SK-N-MC (cell line): ENCODE data around the gene TSPAN3.

Experiments used
- DNase-seq: peaks from one replicate; pipeline ENCODE4 v3.0.0-alpha.2; 2011; ENCODE audit warnings: low read depth, low spot score
- H3K27ac ChIP-seq: fragments of 200-600 bp; sonication (generic); 2 replicates; pipeline ENCODE4 v1.5.1; 2016; ENCODE audit warnings: mixed run types
- H3K36me3 ChIP-seq: fragments of 200-600 bp; sonication (generic); 2 replicates; pipeline ENCODE4 v1.6.1; 2017; ENCODE audit warnings: antibody characterized with exemption, low read length, mixed read lengths; ENCODE audit not compliant: insufficient read depth
- H3K4me3 ChIP-seq: fragments of 200-600 bp; sonication (generic); 2 replicates; pipeline ENCODE4 v1.5.1; 2016
- H3K9ac ChIP-seq: fragments of 200-600 bp; sonication (generic); 2 replicates; pipeline ENCODE4 v1.8.0; 2017; ENCODE audit warnings: mixed run types, mixed read lengths; ENCODE audit not compliant: insufficient read length
- H3K9me3 ChIP-seq: fragments of 200-600 bp; sonication (generic); 2 replicates; pipeline ENCODE4 v1.6.1; 2017; ENCODE audit warnings: low read depth, mild to moderate bottlenecking, antibody characterized with exemption, low read length, moderate library complexity, mixed read lengths
- EZH2 ChIP-seq: fragments of 200-600 bp; sonication (generic); IDR thresholded peaks from one replicate; pipeline ENCODE4 v1.6.1; 2017; ENCODE audit warnings: antibody characterized with exemption
- FOXP2 ChIP-seq: optimal IDR thresholded peaks from 2 replicates; pipeline ENCODE3; 2011; ENCODE audit warnings: mild to moderate bottlenecking, moderate library complexity; ENCODE audit not compliant: insufficient read depth; ENCODE audit errors: extremely low read length, control extremely low read depth
- POLR2AphosphoS5 ChIP-seq: IDR thresholded peaks from 2 replicates; pipeline ENCODE4 v1.6.1; 2012; ENCODE audit warnings: mild to moderate bottlenecking, low read depth, low read length, borderline replicate concordance

Gene TSPAN3

DNA sequence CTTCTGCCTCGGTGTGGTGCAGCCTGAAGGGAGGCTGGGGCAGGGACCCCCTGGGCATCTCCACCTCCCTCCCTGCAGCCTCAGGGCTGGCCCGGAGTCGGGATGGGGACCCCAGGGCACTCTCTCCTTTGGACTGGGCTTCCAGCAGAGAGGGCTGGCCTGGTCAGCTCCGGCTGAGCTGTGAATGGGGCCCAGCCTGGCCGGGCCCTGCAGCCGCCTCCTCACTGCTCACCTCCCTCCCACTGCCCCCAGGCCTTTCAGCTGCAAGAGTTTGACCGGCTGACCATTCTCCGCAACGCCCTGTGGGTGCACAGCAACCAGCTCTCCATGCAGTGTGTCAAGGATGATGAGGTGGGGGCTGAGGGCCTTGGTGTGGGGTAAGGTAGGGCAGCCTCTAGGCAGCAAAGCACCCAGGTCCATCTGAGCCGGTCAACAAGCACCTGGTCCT, 40.0 kb downstream of the TSPAN3 start:
- Histone ChIP-seq H3K27ac (no peak overlapping the region), H3K4me3 (no peak overlapping the region), H3K9me3 (no peaks in the 10 kb centered on the region), H3K9ac (peak overlapping the region; percentile 57), H3K36me3 (no peaks in the 10 kb centered on the region)
- TF ChIP-seq FOXP2 (no peak), EZH2 (no peak), POLR2AphosphoS5 (no peak)
- DNase-seq, result no peak

DNA sequence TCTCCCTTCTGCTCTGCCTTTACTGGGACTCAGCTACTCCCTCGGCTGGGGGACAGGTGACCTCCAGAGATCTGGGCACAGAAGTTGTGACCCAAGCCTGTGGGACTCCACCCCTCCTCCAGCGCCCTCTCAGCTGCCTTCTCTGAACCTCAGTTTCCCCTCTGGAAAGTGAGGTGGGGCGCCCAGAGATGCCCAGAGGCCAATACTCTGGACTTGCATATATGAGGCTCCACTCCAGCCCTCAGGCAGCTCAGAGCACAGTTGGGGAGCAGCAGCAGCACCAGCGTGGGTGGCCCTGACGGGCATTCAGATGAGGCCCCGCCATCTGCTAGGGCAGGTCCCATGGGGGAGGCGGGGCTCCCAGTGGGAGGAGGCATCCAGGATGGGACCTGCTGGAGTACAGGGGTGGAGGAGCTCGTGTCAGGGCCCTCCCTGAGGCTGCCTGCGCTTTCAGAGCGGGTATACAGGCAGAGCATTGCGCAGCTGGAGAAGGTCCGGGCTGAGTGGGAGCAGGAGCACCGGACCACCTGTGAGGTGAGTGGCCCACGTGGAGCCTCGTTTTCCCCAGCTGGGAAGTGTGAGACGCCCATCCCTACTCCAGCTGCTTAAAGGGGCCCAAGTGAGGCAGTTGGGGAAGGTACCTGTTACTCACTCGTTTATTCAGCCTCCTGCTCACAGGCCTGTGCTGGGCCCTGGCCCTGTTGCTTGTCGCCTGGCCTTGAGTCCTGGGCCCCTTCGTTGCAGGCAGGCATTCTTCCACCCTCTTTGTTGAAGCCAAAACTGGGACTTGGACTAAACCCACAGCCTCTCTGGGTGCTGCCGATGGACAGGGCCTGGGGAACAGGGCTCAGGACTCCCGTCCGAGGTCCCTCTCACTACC, 40.6 kb downstream of the TSPAN3 start:
- TF ChIP-seq EZH2 (no peak), POLR2AphosphoS5 (no peak), FOXP2 (no peak)
- no peak for DNase-seq
- no peaks in the 10 kb centered on the region for H3K9me3 ChIP-seq
- peak overlapping the region; percentile 57 for H3K9ac ChIP-seq
- no peak overlapping the region for H3K27ac ChIP-seq
- H3K4me3 ChIP-seq, result no peak overlapping the region
- no peaks in the 10 kb centered on the region for H3K36me3 ChIP-seq

- no peak for DNase-seq
- H3K9ac ChIP-seq, result no peak overlapping the region
- no peaks in the 10 kb centered on the region for H3K9me3 ChIP-seq
- TF ChIP-seq POLR2AphosphoS5 (no peak), FOXP2 (no peak), EZH2 (no peak)
- no peak overlapping the region for H3K4me3 ChIP-seq
- no peaks in the 10 kb centered on the region for H3K36me3 ChIP-seq
- H3K27ac ChIP-seq, result no peak overlapping the region
Measured at GRCh38 chr15:77029166-77030047, 41.5 kb downstream of the TSPAN3 start.

DNA sequence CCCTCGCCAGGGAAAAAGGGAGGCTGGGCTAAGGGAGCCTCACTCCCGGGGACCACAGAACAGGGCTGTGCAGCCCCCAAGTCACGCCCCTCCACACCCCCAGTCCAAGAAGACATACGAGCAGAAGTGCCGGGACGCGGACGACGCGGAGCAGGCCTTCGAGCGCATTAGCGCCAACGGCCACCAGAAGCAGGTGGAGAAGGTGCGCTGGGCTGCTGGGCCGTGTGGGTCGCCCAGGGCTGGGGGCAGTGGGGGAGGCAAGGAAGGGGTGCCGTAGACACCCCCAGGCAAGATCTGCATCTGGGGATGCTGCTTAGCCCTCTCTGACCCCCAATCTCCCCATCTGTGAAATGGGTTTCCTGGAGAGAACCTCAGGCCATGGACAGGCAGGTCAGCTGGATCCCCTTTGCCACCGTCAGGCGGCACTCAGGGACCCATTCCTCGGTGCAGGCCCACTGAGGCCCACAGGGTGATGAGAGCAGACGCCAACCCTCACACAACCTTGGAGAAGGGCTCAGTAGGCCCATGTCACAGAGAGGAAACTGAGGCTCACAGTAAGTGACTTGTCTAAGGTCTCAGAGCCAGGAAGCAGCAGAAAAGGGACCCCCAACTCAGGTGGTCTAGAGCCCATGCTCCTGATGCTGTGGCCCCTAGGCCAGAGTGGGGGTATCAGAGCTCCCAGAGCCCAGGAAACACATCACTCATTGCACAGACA, 42.3 kb downstream of the TSPAN3 start:
- no peaks in the 10 kb centered on the region for H3K9me3 ChIP-seq
- no peak overlapping the region for H3K9ac ChIP-seq
- DNase-seq, result no peak
- no peak overlapping the region for H3K27ac ChIP-seq
- TF ChIP-seq FOXP2, result no peak
- H3K36me3 ChIP-seq, result no peaks in the 10 kb centered on the region
- H3K4me3 ChIP-seq, result no peak overlapping the region

GRCh38 chr15:77027697-77028450, 43.0 kb downstream of the TSPAN3 start:
- Histone ChIP-seq H3K36me3 (no peaks in the 10 kb centered on the region), H3K27ac (no peak overlapping the region), H3K9me3 (no peaks in the 10 kb centered on the region), H3K4me3 (no peak overlapping the region), H3K9ac (no peak overlapping the region)
- TF ChIP-seq EZH2 (no peak), POLR2AphosphoS5 (no peak), FOXP2 (no peak)
- DNase-seq, result no peak

GRCh38 chr15:77027111-77027696, 43.7 kb downstream of the TSPAN3 start:
- Histone ChIP-seq H3K4me3 (no peak overlapping the region), H3K36me3 (no peaks in the 10 kb centered on the region), H3K9ac (no peak overlapping the region), H3K9me3 (no peaks in the 10 kb centered on the region), H3K27ac (no peak overlapping the region)
- no peak for DNase-seq
- no peak for TF ChIP-seq POLR2AphosphoS5
- TF ChIP-seq FOXP2, result no peak
- TF ChIP-seq EZH2, result no peak

GRCh38 chr15:77026501-77027110, 44.3 kb downstream of the TSPAN3 start:
- Histone ChIP-seq H3K27ac (no peak overlapping the region), H3K36me3 (no peaks in the 10 kb centered on the region), H3K4me3 (no peak overlapping the region), H3K9ac (no peak overlapping the region), H3K9me3 (no peaks in the 10 kb centered on the region)
- DNase-seq, result no peak
- TF ChIP-seq POLR2AphosphoS5 (no peak), FOXP2 (no peak), EZH2 (no peak)
